Calu3 (cell line): ENCODE data around the gene PCDHGA9. TPM values are rescaled to one million over a fixed set of nuclear protein-coding genes. Genes with fewer than 3 reads are reported as not detected.
"Not testable (repeated sequence)": the region's sequence is repeated elsewhere in the genome, so short reads cannot be mapped to it uniquely, and the experiment has no call there.

Experiments
- BruUV-seq: library from RNA; stranded (reverse); fragments of 400-500 nt; replicated peaks from 2 replicates; lab custom pipeline; 2021; lab: Mats Ljungman, UMichigan
- CTCF ChIA-PET: fragments of 300-600 bp; sonication (Branson Sonifier 250); formaldehyde crosslinking; loops from one replicate; lab custom pipeline; 2022; ENCODE audit warnings: antibody characterized with exemption; lab: Charles Lee
- DNase-seq: peaks from one replicate; pipeline ENCODE4 v3.0.0; 2022
- H3K27ac Mint-ChIP-seq: one replicate; pipeline ENCODE4 v1.8.0; 2022; ENCODE audit warnings: mixed read lengths; ENCODE audit not compliant: unreplicated experiment
- H3K27me3 Mint-ChIP-seq: one replicate; pipeline ENCODE4 v1.8.0; 2022; ENCODE audit warnings: mixed read lengths; ENCODE audit not compliant: unreplicated experiment
- H3K36me3 Mint-ChIP-seq: one replicate; pipeline ENCODE4 v1.8.0; 2022; ENCODE audit warnings: mild to moderate bottlenecking, moderate library complexity, mixed read lengths; ENCODE audit not compliant: insufficient read depth, unreplicated experiment
- H3K4me1 Mint-ChIP-seq: one replicate; pipeline ENCODE4 v1.8.0; 2022; ENCODE audit warnings: mild to moderate bottlenecking, low read depth, mixed read lengths; ENCODE audit not compliant: unreplicated experiment
- H3K4me3 Mint-ChIP-seq: one replicate; pipeline ENCODE4 v1.8.0; 2022; ENCODE audit warnings: mild to moderate bottlenecking, low read depth, moderate library complexity, mixed read lengths; ENCODE audit not compliant: unreplicated experiment
- H3K9me3 Mint-ChIP-seq: one replicate; pipeline ENCODE4 v1.8.0; 2022; ENCODE audit warnings: low read depth, mixed read lengths; ENCODE audit not compliant: unreplicated experiment
- intact Hi-C: fragments of 100-400 bp; cut with micrococcal nuclease; formaldehyde crosslinking; loops from one replicate; pipeline ENCODE4 v1.10.0; 2022; ENCODE audit not compliant: unreplicated experiment
- total RNA-seq: library from RNA; stranded (reverse); gene quantifications from 2 replicates; pipeline ENCODE4 v1.2.3, GENCODE V29; 2022
- TF ChIP-seq, protein P1 (sequence below): fragments of 200-600 bp; IDR thresholded peaks from one replicate; pipeline ENCODE4 v1.8.0; 2022; ENCODE audit warnings: antibody characterized with exemption; ENCODE audit not compliant: unreplicated experiment

The PCDHGA9 gene
- total RNA-seq, 1 experiment from 2014 or later: 18.1 TPM

DNA sequence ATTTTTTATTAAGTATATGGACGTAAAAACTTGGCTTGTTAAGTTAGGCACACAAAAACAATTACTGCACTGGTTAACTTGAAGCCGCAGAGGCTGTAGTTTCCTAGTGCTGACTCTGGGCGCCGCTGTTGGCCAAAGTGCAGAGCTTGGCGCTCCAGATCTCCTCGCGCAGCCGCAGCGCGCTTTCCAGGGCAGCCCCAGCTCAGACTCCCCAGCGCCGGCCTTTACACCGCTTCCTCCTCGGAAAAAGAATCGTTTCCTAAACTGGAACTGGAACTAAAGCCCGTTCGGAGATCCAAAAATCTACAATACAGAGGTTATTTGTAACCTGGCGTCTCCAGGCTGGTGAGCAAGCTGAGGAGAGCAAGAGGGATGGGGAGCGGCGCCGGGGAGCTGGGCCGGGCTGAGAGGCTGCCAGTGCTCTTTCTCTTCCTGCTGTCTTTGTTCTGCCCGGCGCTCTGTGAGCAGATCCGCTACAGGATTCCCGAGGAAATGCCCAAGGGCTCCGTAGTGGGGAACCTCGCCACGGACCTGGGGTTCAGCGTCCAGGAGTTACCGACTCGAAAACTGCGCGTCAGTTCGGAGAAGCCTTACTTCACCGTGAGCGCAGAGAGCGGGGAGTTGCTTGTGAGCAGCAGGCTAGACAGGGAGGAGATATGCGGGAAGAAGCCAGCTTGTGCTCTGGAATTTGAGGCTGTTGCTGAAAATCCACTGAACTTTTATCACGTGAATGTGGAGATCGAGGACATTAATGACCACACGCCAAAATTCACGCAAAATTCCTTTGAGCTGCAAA, 4.6 kb upstream of the PCDHGA9 start, which contains the start of gene PCDHGB5:
Gene PCDHGB5 (plus strand): TSS at position 192 of the 796 bp plus-strand sequence. CDS start 181 bp downstream, at position 373.
- intact Hi-C loops, H3K4me1 Mint-ChIP-seq, H3K27me3 Mint-ChIP-seq, BruUV-seq, H3K27ac Mint-ChIP-seq: not testable (repeated sequence)
- Mint-ChIP-seq H3K9me3 (peaks cover 11% of the 10 kb centered on the region), H3K36me3 (peaks cover 15% of the 10 kb centered on the region), H3K4me3 (peak within 1 kb of the TSS; percentile 58)
- peak; percentile 70 for DNase-seq
- TF ChIP-seq, protein P1, sequence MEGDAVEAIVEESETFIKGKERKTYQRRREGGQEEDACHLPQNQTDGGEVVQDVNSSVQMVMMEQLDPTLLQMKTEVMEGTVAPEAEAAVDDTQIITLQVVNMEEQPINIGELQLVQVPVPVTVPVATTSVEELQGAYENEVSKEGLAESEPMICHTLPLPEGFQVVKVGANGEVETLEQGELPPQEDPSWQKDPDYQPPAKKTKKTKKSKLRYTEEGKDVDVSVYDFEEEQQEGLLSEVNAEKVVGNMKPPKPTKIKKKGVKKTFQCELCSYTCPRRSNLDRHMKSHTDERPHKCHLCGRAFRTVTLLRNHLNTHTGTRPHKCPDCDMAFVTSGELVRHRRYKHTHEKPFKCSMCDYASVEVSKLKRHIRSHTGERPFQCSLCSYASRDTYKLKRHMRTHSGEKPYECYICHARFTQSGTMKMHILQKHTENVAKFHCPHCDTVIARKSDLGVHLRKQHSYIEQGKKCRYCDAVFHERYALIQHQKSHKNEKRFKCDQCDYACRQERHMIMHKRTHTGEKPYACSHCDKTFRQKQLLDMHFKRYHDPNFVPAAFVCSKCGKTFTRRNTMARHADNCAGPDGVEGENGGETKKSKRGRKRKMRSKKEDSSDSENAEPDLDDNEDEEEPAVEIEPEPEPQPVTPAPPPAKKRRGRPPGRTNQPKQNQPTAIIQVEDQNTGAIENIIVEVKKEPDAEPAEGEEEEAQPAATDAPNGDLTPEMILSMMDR: peak; percentile 67
- CTCF ChIA-PET: interaction anchor here (1.0 to 2.3 kb wide), 6 partner anchors 20 to 174 kb away, joined by 3 to 9 read pairs (median 6); partner anchors contain the start of genes PCDHB14 and PCDHGB7

DNA sequence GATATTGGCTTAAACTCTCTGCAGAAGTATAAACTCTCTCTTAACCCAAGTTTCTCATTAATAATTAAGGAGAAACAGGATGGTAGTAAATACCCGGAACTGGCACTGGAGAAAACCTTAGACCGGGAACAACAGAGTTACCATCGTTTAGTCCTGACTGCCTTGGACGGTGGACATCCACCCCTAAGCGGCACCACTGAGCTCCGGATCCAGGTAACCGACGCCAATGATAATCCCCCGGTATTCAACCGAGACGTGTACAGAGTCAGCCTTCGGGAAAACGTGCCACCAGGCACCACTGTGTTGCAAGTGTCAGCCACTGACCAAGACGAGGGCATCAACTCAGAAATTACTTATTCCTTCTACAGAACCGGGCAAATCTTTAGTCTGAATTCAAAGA, 4.0 kb upstream of the PCDHGA9 start:
- TSS peak; percentile 17 for BruUV-seq
- H3K9me3 Mint-ChIP-seq: peaks cover 11% of the 10 kb centered on the region
- CTCF ChIA-PET: no interaction called here
- DNase-seq: no peak
- intact Hi-C loops: no loop called here
- H3K4me3 Mint-ChIP-seq: no peak overlapping the region
- no peak overlapping the region for H3K27ac Mint-ChIP-seq
- TF ChIP-seq, protein P1: no peak
- H3K27me3 Mint-ChIP-seq: no peaks in the 10 kb centered on the region
- no peaks in the 10 kb centered on the region for H3K4me1 Mint-ChIP-seq
- H3K36me3 Mint-ChIP-seq: peaks cover 20% of the 10 kb centered on the region

DNA sequence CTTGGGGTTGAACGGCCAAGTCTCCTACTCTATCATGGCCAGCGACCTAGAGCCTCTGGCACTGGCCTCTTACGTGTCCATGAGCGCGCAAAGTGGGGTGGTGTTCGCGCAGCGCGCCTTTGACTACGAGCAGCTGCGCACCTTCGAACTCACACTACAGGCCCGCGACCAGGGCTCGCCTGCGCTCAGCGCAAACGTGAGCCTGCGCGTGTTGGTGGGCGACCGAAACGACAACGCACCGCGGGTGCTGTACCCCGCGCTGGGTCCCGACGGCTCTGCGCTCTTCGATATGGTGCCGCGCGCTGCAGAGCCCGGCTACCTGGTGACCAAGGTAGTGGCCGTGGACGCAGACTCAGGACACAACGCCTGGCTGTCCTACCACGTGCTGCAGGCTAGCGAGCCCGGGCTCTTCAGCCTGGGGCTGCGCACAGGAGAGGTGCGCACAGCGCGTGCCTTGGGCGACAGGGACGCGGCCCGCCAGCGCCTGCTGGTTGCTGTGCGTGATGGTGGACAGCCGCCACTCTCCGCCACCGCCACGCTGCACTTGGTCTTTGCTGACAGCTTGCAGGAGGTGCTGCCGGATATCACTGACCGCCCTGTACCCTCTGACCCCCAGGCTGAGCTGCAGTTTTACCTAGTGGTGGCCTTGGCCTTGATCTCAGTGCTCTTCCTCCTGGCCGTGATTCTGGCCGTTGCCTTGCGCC, 2.9 kb upstream of the PCDHGA9 start:
- Mint-ChIP-seq H3K27me3 (no peaks in the 10 kb centered on the region), H3K9me3 (peaks cover 9% of the 10 kb centered on the region), H3K27ac (no peak overlapping the region), H3K4me1 (peaks cover under 1% of the 10 kb centered on the region), H3K4me3 (no peak overlapping the region), H3K36me3 (peaks cover 24% of the 10 kb centered on the region)
- BruUV-seq: no TSS peak
- TF ChIP-seq, protein P1: no peak
- DNase-seq: no peak
- intact Hi-C loops: loop anchor here (5.0 kb wide), 1 partner anchor 78 kb away; the partner anchor contains the start of gene PCDHGC3
- CTCF ChIA-PET: no interaction called here

DNA sequence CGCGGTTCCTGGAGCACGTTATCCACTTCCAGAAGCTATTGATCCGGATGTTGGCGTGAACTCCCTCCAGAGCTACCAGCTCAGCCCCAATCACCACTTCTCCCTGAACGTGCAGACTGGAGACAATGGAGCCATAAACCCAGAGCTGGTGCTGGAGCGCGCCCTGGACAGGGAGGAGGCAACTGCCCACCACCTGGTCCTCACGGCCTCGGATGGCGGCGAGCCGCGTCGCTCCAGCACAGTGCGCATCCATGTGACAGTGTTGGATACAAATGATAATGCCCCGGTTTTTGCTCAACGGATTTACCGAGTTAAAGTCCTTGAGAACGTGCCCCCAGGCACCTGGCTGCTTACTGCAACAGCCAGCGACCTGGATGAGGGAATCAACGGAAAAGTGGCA, 809 bp downstream of the PCDHGA9 start:
- BruUV-seq: no TSS peak
- Mint-ChIP-seq H3K9me3 (peaks cover 11% of the 10 kb centered on the region), H3K4me1 (peaks cover 22% of the 10 kb centered on the region), H3K27ac (no peak overlapping the region), H3K36me3 (peaks cover 38% of the 10 kb centered on the region), H3K4me3 (peak overlapping the region; percentile 95), H3K27me3 (no peaks in the 10 kb centered on the region)
- CTCF ChIA-PET: interaction anchor here (1.0 to 1.9 kb wide), 9 partner anchors 72 to 617 kb away, joined by 3 to 22 read pairs (median 5); partner anchors contain the start of genes PCDHA1 and PCDHGC3
- intact Hi-C loops: loop anchor here (2.0 to 5.0 kb wide), 2 partner anchors 74 to 181 kb away; partner anchors contain the start of genes PCDHB14 and PCDHGC3
- no peak for DNase-seq
- TF ChIP-seq, protein P1: no peak
